GM19025 (cell line): Measurements from ENCODE around the gene SLC6A17.

ENCODE experiments used
- ATAC-seq: cut with Tn5 transposase; IDR thresholded peaks from one replicate; pipeline ENCODE4 v1.9.1; 2021; ENCODE audit warnings: mild to moderate bottlenecking, low read depth, moderate library complexity; ENCODE audit not compliant: unreplicated experiment

The SLC6A17 gene

DNA sequence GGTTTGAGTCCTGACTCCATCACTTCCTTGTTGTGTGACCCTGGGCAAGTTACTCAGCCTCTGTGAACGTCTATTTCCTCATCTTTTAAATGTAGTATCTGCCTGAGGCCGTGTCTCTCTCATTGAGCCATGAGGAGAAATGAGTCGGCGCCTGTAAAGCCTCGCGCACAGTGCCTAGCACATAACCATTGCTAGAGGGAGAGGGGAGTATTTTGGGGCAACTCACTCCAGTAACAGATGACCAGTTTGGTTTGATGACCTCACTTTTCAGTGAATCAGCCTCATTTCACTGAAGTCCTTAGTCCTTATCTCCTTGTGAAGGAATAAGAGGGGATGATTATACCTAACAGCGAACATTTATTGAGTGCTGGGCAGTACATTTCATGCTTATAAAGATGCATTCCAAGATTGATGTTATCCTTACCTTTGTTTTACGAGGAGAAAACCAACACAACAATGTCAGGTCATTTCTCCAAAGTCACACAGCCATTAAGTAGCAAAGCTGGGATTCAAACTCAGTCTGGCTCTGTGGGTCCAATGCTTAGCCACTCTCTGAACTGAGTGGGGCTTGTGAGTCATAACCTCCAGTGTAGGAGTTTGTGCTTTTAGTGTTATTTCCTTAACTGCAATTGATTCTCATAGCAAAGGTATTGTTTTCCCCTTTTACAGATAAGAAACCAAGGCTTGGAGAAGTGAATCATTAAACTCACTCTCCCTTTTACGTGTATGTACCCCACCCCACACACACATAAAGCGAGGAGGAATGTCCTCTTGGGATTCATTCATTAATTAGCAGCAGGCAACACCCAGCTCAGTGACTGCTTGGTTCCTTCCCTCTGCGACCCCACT, 85.8 kb downstream of the SLC6A17 start:
- no peak for ATAC-seq

- no peak for ATAC-seq
These were observed 87.3 kb downstream of the SLC6A17 start for GRCh38 chr1:110237386-110238152.

GRCh38 chr1:110239441-110240430, 89.4 kb downstream of the SLC6A17 start:
- no peak for ATAC-seq

DNA sequence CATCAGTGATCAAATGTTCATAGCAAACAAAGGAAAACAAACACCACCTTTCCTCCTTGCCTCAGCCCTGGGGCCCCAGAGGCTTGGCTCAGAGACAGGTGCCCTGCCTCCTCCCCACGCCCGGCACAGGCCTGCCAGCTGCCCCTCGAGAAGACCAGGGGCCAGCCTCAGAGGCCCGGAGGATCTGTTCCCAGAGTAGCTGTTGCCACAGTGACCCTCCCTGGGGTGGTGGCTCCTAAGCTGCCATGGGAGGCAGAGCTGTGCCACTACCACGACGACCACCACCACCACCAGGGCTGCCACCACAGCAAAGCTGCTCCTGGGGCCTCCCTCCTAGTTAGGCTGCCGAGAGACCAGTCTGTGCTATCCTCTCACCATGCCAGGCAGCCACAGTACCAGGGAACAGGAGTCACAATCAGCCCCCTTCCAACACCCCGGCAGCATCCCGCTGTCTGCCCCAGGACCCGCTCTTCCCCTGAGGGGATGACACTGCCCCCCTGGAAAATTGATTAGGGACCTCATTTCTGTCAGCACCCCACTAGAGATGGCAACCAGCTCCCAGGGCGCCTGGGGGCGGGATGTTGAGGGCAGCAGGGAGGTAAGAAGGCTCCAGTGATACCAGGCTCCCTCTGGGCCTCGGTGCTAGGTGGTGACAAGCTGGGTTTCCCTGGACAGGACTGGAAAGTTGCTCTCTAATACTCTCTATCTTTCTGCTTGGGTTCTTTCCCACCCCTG, 90.3 kb downstream of the SLC6A17 start:
- ATAC-seq = no peak

DNA sequence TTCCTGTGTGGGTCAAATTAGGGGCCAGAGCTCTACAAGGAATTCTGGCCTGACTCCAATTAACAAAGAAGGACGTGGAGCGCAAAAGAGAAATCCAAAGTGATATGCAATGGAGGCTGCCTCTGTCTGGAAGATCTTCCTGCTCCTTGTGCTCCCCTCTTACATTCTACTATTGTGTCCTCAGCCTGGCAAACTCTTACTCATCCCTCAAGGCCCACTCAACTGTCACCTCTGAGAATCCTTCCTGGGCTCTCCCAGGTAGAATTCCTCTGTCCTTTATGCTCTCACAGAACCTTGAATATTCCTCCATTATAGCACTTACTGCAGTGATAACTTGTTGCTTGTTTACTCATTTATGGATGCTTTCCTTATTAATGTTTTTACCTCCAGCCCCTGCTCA, 91.2 kb downstream of the SLC6A17 start:
- no peak for ATAC-seq

DNA sequence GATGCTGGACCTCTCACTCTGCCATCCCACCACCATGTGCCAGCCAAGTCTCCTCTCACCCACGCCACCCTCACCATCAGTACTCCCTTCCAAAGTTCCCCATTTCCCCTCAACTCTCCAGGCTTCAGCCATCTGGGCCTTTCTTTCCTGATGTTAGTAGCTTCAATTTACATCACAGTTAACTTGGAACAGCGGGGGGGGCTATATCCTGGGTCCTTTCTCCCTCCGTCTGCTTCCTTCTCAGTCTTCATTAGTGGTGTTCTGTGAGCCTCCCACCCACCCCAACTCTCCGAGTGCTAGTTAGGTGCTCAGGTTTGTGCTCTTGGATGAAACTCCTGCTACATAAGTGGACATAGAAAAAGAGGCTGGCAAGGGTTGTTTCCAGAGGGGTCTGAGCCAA, 91.8 kb downstream of the SLC6A17 start:
- no peak for ATAC-seq

GRCh38 chr1:110242731-110243130, 92.4 kb downstream of the SLC6A17 start:
- no peak for ATAC-seq

DNA sequence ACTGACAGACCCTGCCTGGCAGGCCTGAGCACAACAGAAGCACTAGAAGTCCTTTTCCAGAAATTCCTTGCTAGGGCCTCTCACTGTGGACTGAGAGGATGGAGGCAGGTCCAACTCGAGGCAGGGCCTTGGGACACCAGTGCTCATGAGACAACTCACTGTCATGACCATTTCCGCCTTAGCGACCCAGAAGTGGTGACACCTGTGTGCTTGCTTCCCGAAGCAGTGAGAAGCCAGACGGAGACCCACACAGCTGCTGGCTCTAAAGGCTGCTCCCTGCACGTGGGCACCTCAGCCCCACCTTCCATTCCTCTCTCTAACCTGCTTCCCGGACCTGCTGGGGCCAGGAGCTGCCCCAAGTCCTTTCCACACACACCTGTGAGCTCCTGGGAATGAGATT, 92.9 kb downstream of the SLC6A17 start:
- no peak for ATAC-seq

DNA sequence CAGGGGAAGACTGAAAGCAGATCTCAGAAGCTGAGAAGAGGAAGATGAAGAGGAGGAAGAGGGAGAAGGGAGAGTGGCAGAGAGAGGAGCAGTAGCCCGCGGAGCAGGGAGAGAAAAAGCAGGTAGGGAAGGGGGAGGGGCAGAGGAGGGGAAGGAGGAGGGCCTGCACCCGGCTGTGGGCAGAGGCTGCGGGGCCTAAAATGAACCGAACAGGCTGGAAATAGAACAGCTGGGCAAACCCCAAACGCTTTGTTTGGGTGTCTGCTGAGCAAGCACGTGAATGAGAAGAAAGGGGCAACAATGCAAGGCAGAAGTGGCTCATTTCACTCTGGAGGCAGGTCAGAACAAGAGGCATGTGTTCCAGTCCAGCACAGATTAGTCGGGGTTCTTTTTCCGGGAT, 93.3 kb downstream of the SLC6A17 start:
- ATAC-seq = peak; percentile 52

DNA sequence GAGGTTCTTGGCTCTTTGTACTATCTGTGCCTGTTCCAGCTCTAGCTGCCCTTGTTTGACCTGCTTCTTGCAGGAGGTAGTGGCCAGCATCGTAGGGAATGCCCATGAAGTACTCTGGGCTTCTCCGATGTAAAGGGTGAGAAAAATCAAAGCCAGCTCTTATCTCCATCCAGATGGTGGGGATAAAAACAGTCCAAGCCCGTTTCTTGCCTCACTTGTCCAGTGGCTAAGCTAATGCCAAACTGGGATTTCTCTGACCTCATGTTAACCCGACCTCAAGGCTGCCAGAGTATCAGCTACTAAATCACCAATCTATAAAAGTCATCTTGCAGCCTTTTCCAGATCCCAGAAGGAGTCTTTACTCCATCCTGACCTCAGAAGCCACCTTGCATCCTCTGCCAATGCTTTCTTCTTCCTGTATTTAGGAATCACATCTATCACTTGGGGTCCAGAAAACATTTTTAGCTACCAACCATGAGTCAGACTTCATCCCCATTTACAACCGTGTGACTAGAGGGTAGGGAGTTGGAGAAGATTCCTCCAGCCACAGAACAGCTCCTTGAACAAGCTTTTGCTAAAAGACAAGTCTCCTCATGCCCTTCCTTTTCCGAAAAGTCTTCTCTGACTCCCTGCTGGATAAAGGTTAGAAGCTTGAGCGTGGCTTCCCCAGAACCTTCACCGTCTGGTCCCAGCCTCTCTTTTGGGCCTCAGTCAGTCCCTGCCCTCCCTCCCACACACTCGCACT, 95.8 kb downstream of the SLC6A17 start:
- no peak for ATAC-seq

DNA sequence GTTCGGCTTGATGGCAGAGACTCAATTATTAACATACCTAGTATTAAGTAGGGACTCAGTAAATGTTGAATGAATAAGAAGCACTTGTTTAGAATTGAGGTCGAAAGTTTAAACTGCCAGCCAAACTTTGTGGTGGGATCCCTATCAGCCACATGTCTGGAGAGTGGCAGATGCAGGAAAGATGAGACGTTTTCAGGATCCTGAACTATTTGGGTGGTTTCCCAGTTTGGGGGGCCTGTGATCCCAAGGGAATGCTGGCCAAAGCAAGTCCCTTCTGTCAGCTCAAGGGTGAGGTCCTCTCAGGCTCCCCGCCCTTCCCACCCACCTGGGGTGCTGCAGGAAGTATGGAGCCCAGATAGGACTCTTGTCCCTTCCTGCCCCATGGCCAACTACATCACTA, 98.5 kb downstream of the SLC6A17 start:
- ATAC-seq = no peak

DNA sequence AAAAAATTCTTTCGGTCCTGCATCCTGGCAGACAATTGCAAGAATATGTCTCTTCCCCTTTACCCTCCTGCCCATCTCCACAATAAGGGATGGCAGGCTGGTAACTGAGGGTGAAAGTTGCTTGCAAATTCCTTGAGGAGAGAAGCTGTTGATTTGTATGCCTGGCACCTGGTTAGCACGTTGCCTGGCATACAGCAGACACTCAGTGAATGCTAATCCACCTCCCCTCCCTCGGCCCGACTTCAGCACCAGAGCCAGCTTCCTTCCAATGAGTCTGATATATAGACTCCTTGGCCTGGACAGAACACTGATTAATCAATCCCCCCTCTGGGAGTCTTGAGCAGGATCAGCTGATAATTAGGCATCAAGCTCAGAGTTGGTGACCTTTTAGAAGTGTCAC, 99.0 kb downstream of the SLC6A17 start:
- no peak for ATAC-seq

GRCh38 chr1:110250008-110250407, 99.7 kb downstream of the SLC6A17 start:
- ATAC-seq = no peak

DNA sequence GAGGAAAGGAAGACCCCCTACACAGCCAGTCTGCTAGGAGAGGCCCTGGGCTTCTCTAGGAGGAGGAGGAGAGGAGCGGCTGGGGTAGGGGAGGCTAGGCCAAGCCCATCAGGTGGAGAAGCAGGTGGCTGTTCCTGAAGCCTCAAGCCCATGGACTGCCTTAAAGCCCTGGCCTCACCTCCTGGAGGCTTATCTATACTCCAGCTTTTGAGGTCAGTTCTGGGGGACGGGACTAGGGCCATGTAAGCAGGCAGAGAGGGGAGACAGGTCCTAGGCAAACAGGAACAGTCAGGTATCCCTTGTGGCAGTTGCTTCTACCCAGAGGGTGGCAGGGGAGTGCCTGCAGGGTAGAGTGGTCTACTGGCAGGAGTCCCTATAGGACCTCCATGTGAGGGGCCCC, 100.5 kb downstream of the SLC6A17 start:
- no peak for ATAC-seq
